ENCODE results near the gene SH3RF1. TPM values are rescaled to one million over a fixed set of nuclear protein-coding genes. Genes with fewer than 3 reads are reported as not detected.

Gene SH3RF1
- total RNA-seq, 2 experiments from 2014 or later, result 0.34 TPM

- DNase-seq, result no peak
- ChIA-PET POLR2A (no interaction called here), CTCF (no interaction called here)
- Mint-ChIP-seq H3K27me3 (peaks cover 2% of the 10 kb centered on the region), H3K9me3 (no peaks in the 10 kb centered on the region), H3K4me3 (no peak overlapping the region), H3K4me1 (ENCODE audit: low read depth) (no peaks in the 10 kb centered on the region), H3K27ac (no peak overlapping the region), H3K36me3 (ENCODE audit: low read depth) (no peaks in the 10 kb centered on the region)
- TF ChIP-seq CTCF (IDR thresholded peaks at IDR 0.05), result no peak
- ATAC-seq, result no peak
- intact Hi-C loops (cut with micrococcal nuclease), result no loop called here
These were observed 161.6 kb downstream of the SH3RF1 start for GRCh38 chr4:169109035-169109675.

- no peak for ATAC-seq
- no peak overlapping the region for H3K27ac Mint-ChIP-seq
- POLR2A ChIA-PET, result no interaction called here
- intact Hi-C loops (cut with micrococcal nuclease), result no loop called here
- no peak for DNase-seq
- H3K27me3 Mint-ChIP-seq, result peaks cover 4% of the 10 kb centered on the region
- no peak for TF ChIP-seq CTCF (IDR thresholded peaks at IDR 0.05)
- H3K4me1 Mint-ChIP-seq (ENCODE audit: low read depth), result no peaks in the 10 kb centered on the region
- CTCF ChIA-PET, result no interaction called here
- no peaks in the 10 kb centered on the region for H3K36me3 Mint-ChIP-seq (ENCODE audit: low read depth)
- no peak overlapping the region for H3K4me3 Mint-ChIP-seq
- no peaks in the 10 kb centered on the region for H3K9me3 Mint-ChIP-seq
These were observed 162.5 kb downstream of the SH3RF1 start for GRCh38 chr4:169108303-169108702.

GRCh38 chr4:169107528-169107927, 163.2 kb downstream of the SH3RF1 start:
- Mint-ChIP-seq H3K27me3 (peaks cover 4% of the 10 kb centered on the region), H3K9me3 (no peaks in the 10 kb centered on the region), H3K27ac (no peak overlapping the region), H3K36me3 (ENCODE audit: low read depth) (no peaks in the 10 kb centered on the region), H3K4me3 (no peak overlapping the region), H3K4me1 (ENCODE audit: low read depth) (no peaks in the 10 kb centered on the region)
- intact Hi-C loops (cut with micrococcal nuclease), result no loop called here
- CTCF ChIA-PET, result no interaction called here
- TF ChIP-seq CTCF (IDR thresholded peaks at IDR 0.05), result no peak
- ATAC-seq (no peak), DNase-seq (no peak)
- POLR2A ChIA-PET, result no interaction called here

- no peaks in the 10 kb centered on the region for H3K36me3 Mint-ChIP-seq (ENCODE audit: low read depth)
- intact Hi-C loops (cut with micrococcal nuclease), result no loop called here
- DNase-seq (no peak), ATAC-seq (no peak)
- H3K4me1 Mint-ChIP-seq (ENCODE audit: low read depth), result no peaks in the 10 kb centered on the region
- H3K27ac Mint-ChIP-seq, result no peak overlapping the region
- no peak for TF ChIP-seq CTCF (IDR thresholded peaks at IDR 0.05)
- CTCF ChIA-PET, result no interaction called here
- no peaks in the 10 kb centered on the region for H3K9me3 Mint-ChIP-seq
- H3K27me3 Mint-ChIP-seq, result peaks cover 4% of the 10 kb centered on the region
- POLR2A ChIA-PET, result no interaction called here
- H3K4me3 Mint-ChIP-seq, result no peak overlapping the region
These were observed 164.0 kb downstream of the SH3RF1 start for GRCh38 chr4:169106696-169107229.

GRCh38 chr4:169105620-169106019, 165.1 kb downstream of the SH3RF1 start:
- no peaks in the 10 kb centered on the region for H3K9me3 Mint-ChIP-seq
- intact Hi-C loops (cut with micrococcal nuclease), result no loop called here
- ChIA-PET CTCF (no interaction called here), POLR2A (no interaction called here)
- TF ChIP-seq CTCF (IDR thresholded peaks at IDR 0.05), result no peak
- H3K27ac Mint-ChIP-seq, result no peak overlapping the region
- no peak for DNase-seq
- no peaks in the 10 kb centered on the region for H3K4me1 Mint-ChIP-seq (ENCODE audit: low read depth)
- ATAC-seq, result no peak
- H3K4me3 Mint-ChIP-seq, result no peak overlapping the region
- no peaks in the 10 kb centered on the region for H3K36me3 Mint-ChIP-seq (ENCODE audit: low read depth)
- peaks cover 4% of the 10 kb centered on the region for H3K27me3 Mint-ChIP-seq

Data from activated CD8-positive, alpha-beta T cell treated with anti-CD3 and anti-CD28 coated beads for 36 hours (primary cell).